GM12875 (cell line): ENCODE data around the gene STX8.

ENCODE experiments used
- H3K4me3 ChIP-seq: one replicate; pipeline ENCODE4 v1.5.1; 2011; ENCODE audit warnings: low read depth, low read length, control low read depth
- CTCF ChIP-seq: IDR thresholded peaks from 2 replicates; pipeline ENCODE4 v1.5.1; 2011; ENCODE audit warnings: low read depth, mild to moderate bottlenecking, control low read depth, inconsistent platforms, low read length, moderate library complexity, borderline replicate concordance; ENCODE audit not compliant: insufficient read depth

STX8 gene

GRCh38 chr17:9291912-9292560, 283.6 kb downstream of the STX8 start:
- H3K4me3 ChIP-seq: no peak overlapping the region
- peak; percentile 85 for TF ChIP-seq CTCF

GRCh38 chr17:9290226-9290613, 285.4 kb downstream of the STX8 start:
- no peak overlapping the region for H3K4me3 ChIP-seq
- TF ChIP-seq CTCF: no peak

GRCh38 chr17:9287306-9287705, 288.3 kb downstream of the STX8 start:
- no peak for TF ChIP-seq CTCF
- H3K4me3 ChIP-seq: no peak overlapping the region

GRCh38 chr17:9286434-9286833, 289.2 kb downstream of the STX8 start:
- TF ChIP-seq CTCF: no peak
- H3K4me3 ChIP-seq: no peak overlapping the region

GRCh38 chr17:9285602-9286427, 289.8 kb downstream of the STX8 start:
- TF ChIP-seq CTCF: no peak
- H3K4me3 ChIP-seq: no peak overlapping the region

GRCh38 chr17:9284884-9285283, 290.7 kb downstream of the STX8 start:
- H3K4me3 ChIP-seq: no peak overlapping the region
- TF ChIP-seq CTCF: no peak

- TF ChIP-seq CTCF: no peak
- no peak overlapping the region for H3K4me3 ChIP-seq
Observed at GRCh38 chr17:9283909-9284308, 291.7 kb downstream of the STX8 start.
